ENCODE data around the gene MB21D2.

- TF ChIP-seq CTCF (conservative IDR thresholded peaks at IDR 0.05; ENCODE audit: low read depth in 2 of 2) (no peak), EZH2 (IDR thresholded peaks at IDR 0.05; ENCODE audit: low read depth, unreplicated experiment) (no peak), POLR2AphosphoS5 (IDR thresholded peaks at IDR 0.05; ENCODE audit: low read depth) (no peak), ZNF114 (CRISPR knock-in tag; IDR thresholded peaks at IDR 0.05) (no peak), ZNF331 (CRISPR knock-in tag; IDR thresholded peaks at IDR 0.05; ENCODE audit: low read depth) (no peak), EZH2phosphoT487 (IDR thresholded peaks at IDR 0.05; ENCODE audit: unreplicated experiment) (no peak), REST (IDR thresholded peaks at IDR 0.05; ENCODE audit: unreplicated experiment) (no peak), NANOG (IDR thresholded peaks at IDR 0.05; ENCODE audit: borderline replicate concordance) (no peak), JUNB (IDR thresholded peaks at IDR 0.05; ENCODE audit: unreplicated experiment) (no peak), CREB1 (CRISPR knock-in tag; IDR thresholded peaks at IDR 0.05; ENCODE audit: low read depth) (no peak)
Observed at GRCh38 chr3:192799721-192800120, 117.9 kb downstream of the MB21D2 start.

All from GM23338 (cell line).